Large intestine (tissue), 3 donors: ENCODE measurements around the gene NAAA. TPM values are rescaled to one million over a fixed set of nuclear protein-coding genes. Genes with fewer than 3 reads are reported as not detected.

Experiments
- DNase-seq, 2 donors: peaks; one replicate each; pipeline versions ENCODE4 v3.0.0 to v3.0.0-alpha.2; 2013
- H3K27ac ChIP-seq: one replicate; pipeline ENCODE4 v1.5.1; 2013; ENCODE audit warnings: low read length
- H3K27me3 ChIP-seq: 2 replicates; pipeline ENCODE4 v1.6.1; 2013; ENCODE audit warnings: low read length; ENCODE audit not compliant: control insufficient read depth, insufficient read depth
- H3K36me3 ChIP-seq: 2 replicates; pipeline ENCODE4 v1.6.1; 2013; ENCODE audit warnings: low read length; ENCODE audit not compliant: control insufficient read depth, insufficient read depth
- H3K4me1 ChIP-seq: one replicate; pipeline ENCODE4 v1.6.1; 2013; ENCODE audit warnings: low read length; ENCODE audit not compliant: control insufficient read depth, insufficient read depth
- H3K4me3 ChIP-seq: one replicate; pipeline ENCODE4 v1.5.1; 2013; ENCODE audit warnings: low read length
- H3K9me3 ChIP-seq: one replicate; pipeline ENCODE4 v1.6.1; 2013; ENCODE audit warnings: mild to moderate bottlenecking, low read depth, low read length, moderate library complexity; ENCODE audit not compliant: control insufficient read depth
- WGBS: methylation state at CpG from one replicate; pipeline ENCODE4 v1.1.5; 2013; ENCODE audit warnings: low lambda C conversion rate; ENCODE audit not compliant: insufficient coverage; 5-methylcytosine and 5-hydroxymethylcytosine counted together
- polyA plus RNA-seq: library from polyadenylated mRNA; unstranded; fragments of 120-200 nt; gene quantifications from one replicate; pipeline ENCODE4 v1.2.1, GENCODE V29; 2013

NAAA gene
- polyA plus RNA-seq, 1 donor, result 59.7 TPM

- Histone ChIP-seq H3K27me3 (peaks cover 3% of the 10 kb centered on the region), H3K36me3 (no peaks in the 10 kb centered on the region), H3K4me1 (no peaks in the 10 kb centered on the region), H3K27ac (no peak overlapping the region), H3K9me3 (no peaks in the 10 kb centered on the region), H3K4me3 (no peak overlapping the region)
- no peak for DNase-seq
- no CpG with 5 or more reads among the region's 3 CpGs for WGBS
These were observed 71.7 kb downstream of the NAAA start for GRCh38 chr4:75869100-75869499.

GRCh38 chr4:75867130-75867529, 73.7 kb downstream of the NAAA start:
- H3K36me3 ChIP-seq, result no peaks in the 10 kb centered on the region
- H3K4me3 ChIP-seq, result no peak overlapping the region

More at GRCh38 chr4:75867130-75867529, 73.7 kb downstream of the NAAA start:
- DNase-seq, result no peak
- H3K9me3 ChIP-seq, result no peaks in the 10 kb centered on the region
- H3K27me3 ChIP-seq, result peaks cover 3% of the 10 kb centered on the region
- H3K4me1 ChIP-seq, result no peaks in the 10 kb centered on the region
- H3K27ac ChIP-seq, result no peak overlapping the region
- no CpG with 5 or more reads among the region's 3 CpGs for WGBS

Other genes starting within 250 kb of the NAAA start
- gene USO1, start 216.4 kb downstream of the NAAA start, polyA plus RNA-seq, result 78.1 TPM
- 0.06 TPM for gene PPEF2, start 38.6 kb downstream of the NAAA start, polyA plus RNA-seq
- 30.6 TPM for gene SDAD1, start 49.9 kb upstream of the NAAA start, polyA plus RNA-seq
- 2.8 TPM for gene CXCL9, start 66.5 kb upstream of the NAAA start, polyA plus RNA-seq
- 3.9 TPM for gene CXCL10, start 82.5 kb upstream of the NAAA start, polyA plus RNA-seq
- gene CXCL11, start 95.1 kb upstream of the NAAA start, polyA plus RNA-seq, result 0.30 TPM
- 0.99 TPM for gene ART3, start 133.7 kb upstream of the NAAA start, polyA plus RNA-seq
- gene NUP54, start 207.4 kb upstream of the NAAA start, polyA plus RNA-seq, result 47.1 TPM